ENCODE data around the gene PLA2G4B.
A peak's percentile ranks its signal among the peaks of the same experiment; 100 is the strongest.

Gene PLA2G4B

GRCh38 chr15:41888662-41889253 is 50.1 kb downstream of the PLA2G4B start:
- DNase-seq (ENCODE audit: low spot score): no peak

- DNase-seq (ENCODE audit: low spot score): no peak
Measured at GRCh38 chr15:41890050-41890690, 51.5 kb downstream of the PLA2G4B start.

- no peak for DNase-seq (ENCODE audit: low spot score)
Measured at GRCh38 chr15:41891226-41891625, 52.6 kb downstream of the PLA2G4B start.

GRCh38 chr15:41891946-41892345 is 53.3 kb downstream of the PLA2G4B start:
- DNase-seq (ENCODE audit: low spot score): no peak

- DNase-seq (ENCODE audit: low spot score): peak; percentile 28
Measured at GRCh38 chr15:41892621-41893421, 54.2 kb downstream of the PLA2G4B start.

GRCh38 chr15:41893422-41894250 is 55.0 kb downstream of the PLA2G4B start, which contains the start of gene SPTBN5:
Gene SPTBN5 (minus strand): TSS chr15:41894053. CDS start chr15:41893497, 556 bp downstream.
- DNase-seq (ENCODE audit: low spot score): no peak

GRCh38 chr15:41894251-41894790 is 55.7 kb downstream of the PLA2G4B start:
- DNase-seq (ENCODE audit: low spot score): no peak

GRCh38 chr15:41894791-41895463 is 56.3 kb downstream of the PLA2G4B start:
- DNase-seq (ENCODE audit: low spot score): peak; percentile 91

- DNase-seq (ENCODE audit: low spot score): no peak
Measured at GRCh38 chr15:41895491-41895890, 56.8 kb downstream of the PLA2G4B start.

GRCh38 chr15:41895957-41896356 is 57.3 kb downstream of the PLA2G4B start:
- DNase-seq (ENCODE audit: low spot score): no peak

GRCh38 chr15:41896566-41896965 is 57.9 kb downstream of the PLA2G4B start:
- DNase-seq (ENCODE audit: low spot score): no peak

- no peak for DNase-seq (ENCODE audit: low spot score)
Measured at GRCh38 chr15:41897363-41897799, 58.7 kb downstream of the PLA2G4B start.

Data from CD4-positive, alpha-beta T cell treated with Interleukin-6 at 100 ng/mL for 8 hours (primary cell).